Neuronal stem cell (in vitro differentiated cells): ENCODE results near the gene MRPS26.

Source experiments
- DNase-seq: peaks from one replicate; pipeline ENCODE4 v3.0.0-alpha.2; 2013; ENCODE audit warnings: low spot score
- H2AFZ ChIP-seq: one replicate; pipeline ENCODE4 v1.6.1; 2013; ENCODE audit warnings: mild to moderate bottlenecking, low read length, inconsistent platforms
- H2AK5ac ChIP-seq: 2 replicates; pipeline ENCODE4 v1.6.1; 2013; ENCODE audit warnings: low read depth, mild to moderate bottlenecking, inconsistent platforms, low read length, moderate library complexity, mixed read lengths
- H2BK120ac ChIP-seq: 2 replicates; pipeline ENCODE4 v1.6.1; 2013; ENCODE audit warnings: low read depth, mild to moderate bottlenecking, inconsistent platforms, low read length, moderate library complexity, mixed read lengths
- H2BK12ac ChIP-seq: one replicate; pipeline ENCODE4 v1.6.1; 2013; ENCODE audit warnings: low read length, inconsistent platforms
- H2BK15ac ChIP-seq: 2 replicates; pipeline ENCODE4 v1.6.1; 2013; ENCODE audit warnings: mild to moderate bottlenecking, low read length, inconsistent platforms, mixed read lengths
- H2BK5ac ChIP-seq: one replicate; pipeline ENCODE4 v1.6.1; 2013; ENCODE audit warnings: inconsistent platforms, mild to moderate bottlenecking, low read length, moderate library complexity
- H3K14ac ChIP-seq: one replicate; pipeline ENCODE4 v1.6.1; 2013; ENCODE audit warnings: low read length, inconsistent platforms
- H3K18ac ChIP-seq: 2 replicates; pipeline ENCODE4 v1.6.1; 2013; ENCODE audit warnings: low read length, inconsistent platforms
- H3K23ac ChIP-seq: 2 replicates; pipeline ENCODE4 v1.6.1; 2013; ENCODE audit warnings: low read depth, mild to moderate bottlenecking, mixed read lengths, low read length, inconsistent platforms; ENCODE audit not compliant: poor library complexity
- H3K27ac ChIP-seq: replicated peaks from 3 replicates; pipeline ENCODE4 v1.5.1; 2013; ENCODE audit warnings: low read length, inconsistent platforms
- H3K27me3 ChIP-seq, 3 experiments: 2 replicates each; pipeline ENCODE4 v1.6.1; 2013; ENCODE audit warnings: low read length in 3 of 3, mild to moderate bottlenecking in 2 of 3, inconsistent platforms in 1 of 3, low read depth in 1 of 3, mixed read lengths in 1 of 3, moderate library complexity in 1 of 3; ENCODE audit not compliant: control insufficient read depth in 3 of 3, insufficient read depth in 3 of 3
- H3K36me3 ChIP-seq, 2 donors: replicated peaks in 1 of 2; 2 replicates each; pipeline ENCODE4 v1.6.1; 2013; ENCODE audit warnings: low read length in 2 of 2; ENCODE audit not compliant: control insufficient read depth in 2 of 2, insufficient read depth in 2 of 2
- H3K4ac ChIP-seq: 2 replicates; pipeline ENCODE4 v1.6.1; 2013; ENCODE audit warnings: inconsistent platforms, mild to moderate bottlenecking, low read length, moderate library complexity
- H3K4me1 ChIP-seq, 2 donors: 1 replicate in 1 of 2; 2 replicates in 1 of 2; pipeline ENCODE4 v1.6.1; 2013; ENCODE audit warnings: low read length in 2 of 2, low read depth in 1 of 2; ENCODE audit not compliant: control insufficient read depth in 2 of 2, insufficient read depth in 1 of 2
- H3K4me2 ChIP-seq: one replicate; pipeline ENCODE4 v1.6.1; 2013; ENCODE audit warnings: mild to moderate bottlenecking, low read length, inconsistent platforms; ENCODE audit not compliant: insufficient read depth, poor library complexity, severe bottlenecking
- H3K4me3 ChIP-seq, 2 donors: 2 replicates each; pipeline ENCODE4 v1.5.1; 2013; ENCODE audit warnings: low read length in 2 of 2, mild to moderate bottlenecking in 2 of 2, inconsistent platforms in 1 of 2, moderate library complexity in 1 of 2
- H3K79me1 ChIP-seq: one replicate; pipeline ENCODE4 v1.6.1; 2013; ENCODE audit warnings: low read depth, mild to moderate bottlenecking, inconsistent platforms, low read length, moderate library complexity
- H3K9ac ChIP-seq: one replicate; pipeline ENCODE4 v1.6.1; 2013; ENCODE audit warnings: mild to moderate bottlenecking, low read depth, low read length, inconsistent platforms; ENCODE audit not compliant: poor library complexity
- H3K9me3 ChIP-seq, 2 donors: replicated peaks in 1 of 2; 2 replicates each; pipeline versions ENCODE3 to v1.6.1; 2013; ENCODE audit warnings: low read length in 2 of 2, mild to moderate bottlenecking in 2 of 2, inconsistent platforms in 1 of 2, low read depth in 1 of 2, mixed read lengths in 1 of 2, moderate library complexity in 1 of 2; ENCODE audit not compliant: control insufficient read depth in 2 of 2, insufficient read depth in 1 of 2
- H4K8ac ChIP-seq: one replicate; pipeline ENCODE4 v1.6.1; 2013; ENCODE audit warnings: low read depth, mild to moderate bottlenecking, inconsistent platforms, low read length, moderate library complexity
- H4K91ac ChIP-seq: one replicate; pipeline ENCODE4 v1.6.1; 2013; ENCODE audit warnings: low read length, low read depth, mild to moderate bottlenecking, inconsistent platforms; ENCODE audit not compliant: poor library complexity
- WGBS, 2 donors: extraction: QIAGEN DNeasy Blood & Tissue Kit; methylation state at CpG; one replicate each; pipeline ENCODE4 v1.1.7; 2013; ENCODE audit warnings: missing lambda C conversion rate in 2 of 2, mixed read lengths in 1 of 2; ENCODE audit not compliant: insufficient read length in 2 of 2, insufficient replicate concordance in 1 of 2; ENCODE audit errors: extremely low coverage in 2 of 2; 5-methylcytosine and 5-hydroxymethylcytosine counted together

Gene MRPS26

GRCh38 chr20:3041854-3042409, 3.9 kb upstream of the MRPS26 start:
- DNase-seq = no peak
- Histone ChIP-seq H3K23ac (no peak overlapping the region), H4K91ac (no peak overlapping the region), H2AFZ (no peak overlapping the region), H3K9me3 (no peaks in the 10 kb centered on the region), H4K8ac (peak overlapping the region; percentile 29), H3K27me3 (no peaks in the 10 kb centered on the region), H2BK15ac (no peak overlapping the region), H3K4me2 (no peak overlapping the region), H3K14ac (peak overlapping the region; percentile 4), H3K18ac (no peak overlapping the region), H2BK120ac (no peak overlapping the region), H3K79me1 (peaks cover 3% of the 10 kb centered on the region), H2BK5ac (no peak overlapping the region), H3K9ac (peak overlapping the region; percentile 53), H3K4me3 (peak overlapping the region in 1 of 2 donors; percentile 9), H3K4me1 (peaks cover 6 to 9% of the 10 kb centered on the region in 2 donors), H2AK5ac (no peak overlapping the region), H3K27ac (no peak overlapping the region), H3K4ac (no peak overlapping the region), H2BK12ac (no peak overlapping the region), H3K36me3 (peaks cover 26 to 53% of the 10 kb centered on the region in 2 donors)
- no CpG with 5 or more reads among the region's 10 CpGs for WGBS, 2 donors

GRCh38 chr20:3042625-3043024, 3.2 kb upstream of the MRPS26 start:
- Histone ChIP-seq H4K91ac (no peak overlapping the region), H3K4me3 (no peak overlapping the region), H3K27me3 (no peaks in the 10 kb centered on the region), H2AK5ac (no peak overlapping the region), H3K23ac (no peak overlapping the region), H3K9me3 (no peaks in the 10 kb centered on the region), H3K14ac (no peak overlapping the region), H3K36me3 (peaks cover 19 to 50% of the 10 kb centered on the region in 2 donors), H2BK5ac (no peak overlapping the region), H3K27ac (no peak overlapping the region), H4K8ac (no peak overlapping the region), H2AFZ (no peak overlapping the region), H3K4me2 (no peak overlapping the region), H3K18ac (no peak overlapping the region), H3K4ac (no peak overlapping the region), H3K4me1 (peaks cover 6 to 9% of the 10 kb centered on the region in 2 donors), H2BK120ac (no peak overlapping the region), H3K9ac (no peak overlapping the region), H2BK15ac (no peak overlapping the region), H2BK12ac (no peak overlapping the region), H3K79me1 (peaks cover 3% of the 10 kb centered on the region)
- no peak for DNase-seq
- no CpG with 5 or more reads among the region's 5 CpGs for WGBS, 2 donors

DNA sequence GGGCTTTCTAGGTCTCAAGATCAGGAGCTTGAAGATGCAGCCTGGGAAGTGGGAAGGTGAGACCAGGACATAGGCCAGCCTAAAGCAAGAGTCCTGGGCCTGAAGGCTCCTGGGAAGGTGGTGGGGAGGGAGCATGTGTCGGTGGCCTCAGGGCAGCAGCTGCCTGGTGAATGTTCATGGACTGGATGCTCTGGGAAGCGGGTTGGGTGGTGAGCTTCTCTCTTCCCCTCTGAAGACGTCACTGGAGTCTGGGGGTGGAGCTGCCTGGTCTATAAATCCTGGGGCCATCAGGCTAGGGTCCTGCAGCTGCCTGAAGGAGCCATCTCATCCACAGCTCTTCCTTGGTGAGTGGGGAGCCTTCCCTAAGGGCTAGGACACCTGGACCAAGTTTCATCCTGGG, 2.5 kb upstream of the MRPS26 start, which contains the start of gene GNRH2:
TSS of gene GNRH2 (plus strand) at position 301 of the 400 bp plus-strand sequence. CDS start 793 bp downstream, outside the sequence.
- no peak within 1 kb of the TSS for H2BK5ac ChIP-seq
- H3K4me3 ChIP-seq = no peak within 1 kb of the TSS
- peak within 1 kb of the TSS; percentile 92 for H2BK15ac ChIP-seq
- H3K27ac ChIP-seq = no peak within 1 kb of the TSS
- H3K79me1 ChIP-seq = peaks cover 3% of the 10 kb centered on the region
- peaks cover 6 to 9% of the 10 kb centered on the region in 2 donors for H3K4me1 ChIP-seq
- DNase-seq = no peak
- peak within 1 kb of the TSS; percentile 57 for H3K23ac ChIP-seq
- H4K8ac ChIP-seq = no peak within 1 kb of the TSS
- no peaks in the 10 kb centered on the region for H3K9me3 ChIP-seq
- WGBS, 2 donors = no CpG with 5 or more reads among the region's 3 CpGs
- H3K27me3 ChIP-seq = no peaks in the 10 kb centered on the region
- no peak within 1 kb of the TSS for H2BK12ac ChIP-seq
- H3K36me3 ChIP-seq = peaks cover 20 to 50% of the 10 kb centered on the region in 2 donors
- H3K14ac ChIP-seq = no peak within 1 kb of the TSS
- H2AK5ac ChIP-seq = peak within 1 kb of the TSS; percentile 88
- peak within 1 kb of the TSS; percentile 55 for H3K4ac ChIP-seq
- H2BK120ac ChIP-seq = no peak within 1 kb of the TSS
- no peak within 1 kb of the TSS for H2AFZ ChIP-seq
- peak within 1 kb of the TSS; percentile 53 for H3K18ac ChIP-seq
- no peak within 1 kb of the TSS for H3K4me2 ChIP-seq
- no peak within 1 kb of the TSS for H4K91ac ChIP-seq
- H3K9ac ChIP-seq = no peak within 1 kb of the TSS

GRCh38 chr20:3044336-3044965, 1.4 kb upstream of the MRPS26 start:
- no peak overlapping the region for H3K14ac ChIP-seq
- H3K9ac ChIP-seq = no peak overlapping the region
- no CpG with 5 or more reads among the region's 8 CpGs for WGBS, 2 donors
- no peak overlapping the region for H2BK5ac ChIP-seq
- H3K27me3 ChIP-seq = no peaks in the 10 kb centered on the region
- DNase-seq = no peak
- H3K36me3 ChIP-seq = peaks cover 17 to 50% of the 10 kb centered on the region in 2 donors
- H3K79me1 ChIP-seq = peaks cover 3% of the 10 kb centered on the region
- H3K4me1 ChIP-seq = peaks cover 6 to 9% of the 10 kb centered on the region in 2 donors
- peak overlapping the region; percentile 57 for H3K23ac ChIP-seq
- peak overlapping the region; percentile 53 for H3K18ac ChIP-seq
- peak overlapping the region; percentile 88 for H2AK5ac ChIP-seq
- no peak overlapping the region for H2BK12ac ChIP-seq
- peak overlapping the region; percentile 92 for H2BK15ac ChIP-seq
- H2BK120ac ChIP-seq = no peak overlapping the region
- no peak overlapping the region for H3K4me2 ChIP-seq
- H3K4ac ChIP-seq = peak overlapping the region; percentile 55
- H2AFZ ChIP-seq = no peak overlapping the region
- no peak overlapping the region for H3K27ac ChIP-seq
- peak overlapping the region; percentile 52 for H4K8ac ChIP-seq
- no peak overlapping the region for H3K4me3 ChIP-seq
- no peaks in the 10 kb centered on the region for H3K9me3 ChIP-seq
- H4K91ac ChIP-seq = no peak overlapping the region
